T-helper 9 cell (primary cell): ENCODE data around the gene DYNLT5.
A peak's percentile ranks its signal among the peaks of the same experiment; 100 is the strongest.
"Not testable (repeated sequence)": the region's sequence is repeated elsewhere in the genome, so short reads cannot be mapped to it uniquely, and the experiment has no call there.

ENCODE experiments used
- DNase-seq: peaks from one replicate; pipeline ENCODE4 v3.0.0-alpha.2; 2020
- total RNA-seq, 2 donors: gene quantifications; one replicate each; lab custom pipeline; 2026; lab: John Stamatoyannopoulos, UW

Gene DYNLT5, protein sequence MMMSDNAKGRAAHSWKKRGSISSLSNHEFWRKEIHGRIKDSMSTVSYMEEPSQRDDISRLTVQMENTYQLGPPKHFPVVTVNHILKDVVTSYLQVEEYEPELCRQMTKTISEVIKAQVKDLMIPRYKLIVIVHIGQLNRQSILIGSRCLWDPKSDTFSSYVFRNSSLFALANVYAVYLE
- 0 reads per million in 2 donors for total RNA-seq

DNA sequence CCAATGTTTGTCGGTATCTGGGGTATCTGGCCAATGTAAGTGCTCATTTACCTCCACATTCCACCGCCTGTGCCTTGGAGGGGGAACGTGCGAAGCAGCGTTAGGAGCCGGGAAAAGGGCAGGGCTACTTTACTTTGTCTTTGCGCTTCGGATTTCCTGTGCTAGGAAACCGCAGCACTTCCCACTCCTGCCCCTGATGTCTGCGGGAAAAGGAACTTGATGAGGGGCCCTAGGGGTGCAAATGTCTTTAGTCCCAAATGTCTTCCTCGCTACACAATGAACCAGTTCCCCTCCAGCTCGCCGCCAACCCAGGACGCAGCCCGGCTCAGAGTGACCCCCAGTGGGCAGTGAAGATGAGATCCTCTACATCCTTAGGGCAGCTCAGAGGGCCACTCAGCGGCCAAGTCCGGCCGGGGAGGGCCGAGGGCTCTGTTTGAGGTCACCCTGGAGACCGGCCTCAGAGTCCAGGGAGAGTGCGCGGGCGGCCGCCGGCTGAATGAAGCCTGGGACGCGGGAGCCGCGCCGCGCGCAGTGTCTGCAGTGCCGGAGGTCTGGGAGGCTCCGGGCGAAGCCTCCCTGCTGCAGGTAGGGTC lies at the start of gene DYNLT5:
DYNLT5 (plus strand) TSS at position 460 of the 593 bp plus-strand sequence. CDS start 2,200 bp downstream, outside the sequence.
- DNase-seq = no peak

DNA sequence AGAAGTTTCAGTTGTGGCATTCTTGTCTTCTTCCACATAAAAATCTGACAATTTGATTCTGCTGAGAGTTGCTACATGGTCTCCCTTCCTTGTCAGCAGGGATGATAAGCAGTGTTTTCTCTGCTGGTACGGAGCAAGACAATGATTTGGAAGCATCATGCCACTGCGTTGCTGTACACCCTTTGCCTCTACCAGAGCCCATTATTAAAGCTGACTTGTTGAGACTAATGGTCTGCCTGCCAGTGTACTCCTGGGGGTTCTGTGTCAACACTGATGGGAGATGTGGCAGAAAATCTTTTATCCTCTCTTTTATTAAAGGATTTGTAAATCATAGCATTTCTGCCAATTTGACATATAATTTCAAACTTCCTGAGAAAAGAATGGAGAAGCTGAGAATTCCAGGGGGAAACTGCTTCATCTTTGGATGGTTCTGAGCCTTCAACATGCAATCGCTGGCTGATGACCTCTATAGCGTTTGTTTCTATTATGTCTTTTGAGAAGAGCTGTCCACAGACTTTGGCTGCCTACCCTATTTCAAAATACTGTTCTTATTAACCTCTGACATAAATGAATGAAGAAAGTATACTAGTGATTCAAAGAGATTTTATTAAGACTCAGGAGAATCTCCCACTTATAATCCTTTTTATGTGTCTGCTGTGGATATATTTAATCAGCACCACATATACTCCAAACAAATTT lies 47.9 kb upstream of the DYNLT5 start:
- DNase-seq = no peak

DNA sequence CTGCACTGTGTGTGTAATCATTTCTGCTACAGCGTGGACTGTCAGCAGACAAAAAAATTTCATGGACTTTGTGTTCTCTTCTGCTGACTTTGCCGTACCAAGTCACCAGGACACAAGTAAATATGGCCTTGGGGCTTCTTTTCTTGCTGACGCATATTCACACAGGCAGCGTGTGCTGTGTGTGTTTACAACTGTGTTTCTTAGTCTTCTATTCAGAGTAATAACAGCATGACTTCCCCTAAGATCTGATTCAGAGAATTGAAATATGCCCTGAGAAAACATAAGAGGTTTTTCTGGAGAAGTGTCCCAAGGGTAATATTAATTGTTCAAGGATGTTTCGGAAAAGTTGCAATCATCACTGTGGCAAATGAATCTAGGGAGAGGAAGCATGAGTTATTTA lies 47.1 kb upstream of the DYNLT5 start:
- DNase-seq = no peak

DNA sequence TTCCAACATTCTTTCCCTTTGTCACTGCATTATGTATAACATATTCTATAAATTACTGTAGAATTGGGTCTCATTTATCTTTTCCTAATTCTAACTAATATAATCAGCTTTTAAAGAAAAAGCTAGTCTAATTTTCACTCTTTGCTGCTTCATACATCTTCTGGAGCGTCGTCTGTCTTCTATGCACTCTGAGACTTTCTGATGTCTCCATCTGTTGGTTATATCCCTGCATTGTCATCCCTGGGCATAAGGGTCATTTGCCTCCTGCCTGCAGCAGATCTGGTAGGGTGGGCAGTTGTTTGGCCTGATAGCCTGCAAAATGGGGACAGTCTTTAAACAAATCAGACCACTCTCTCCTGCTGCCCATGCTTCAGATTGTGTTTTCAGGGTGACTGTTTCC lies 40.8 kb upstream of the DYNLT5 start:
- no peak for DNase-seq

DNA sequence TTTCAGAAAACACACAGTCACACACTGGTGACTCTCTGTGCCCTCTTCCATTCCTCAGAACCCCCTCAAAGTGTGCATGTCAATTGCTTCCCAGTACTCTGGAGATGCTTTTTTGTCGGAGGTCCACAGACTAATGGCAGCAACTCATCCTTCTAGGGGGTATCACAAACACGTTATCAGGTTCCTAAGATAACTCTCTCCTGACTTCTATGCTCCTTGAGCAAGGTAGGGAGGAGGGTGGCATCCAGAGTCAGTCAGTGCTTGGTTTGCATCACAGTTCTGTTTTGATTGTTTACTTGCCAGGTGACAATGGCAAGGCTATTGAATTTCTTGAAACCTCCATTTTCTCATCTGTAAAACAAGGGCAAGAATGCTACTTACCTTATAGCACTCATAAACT lies 39.4 kb upstream of the DYNLT5 start:
- DNase-seq = no peak

DNA sequence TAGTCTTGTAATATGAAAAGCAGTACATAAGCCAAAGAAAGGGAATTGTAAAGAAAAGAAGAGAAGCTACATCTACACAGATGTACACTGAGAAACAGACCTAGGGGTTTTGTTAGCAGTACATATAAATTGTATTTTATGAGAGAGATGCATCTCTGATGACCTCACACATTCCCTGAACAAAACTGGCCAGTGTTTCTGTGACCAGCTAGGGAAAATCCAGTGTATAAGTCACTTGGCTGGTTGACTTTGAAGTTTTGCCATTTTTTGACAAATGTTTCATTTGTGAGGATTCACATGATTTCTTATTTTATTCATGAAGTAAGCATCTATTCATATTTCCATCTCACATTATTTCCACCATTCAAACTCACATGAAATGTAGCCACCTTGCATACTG lies 28.3 kb upstream of the DYNLT5 start:
- no peak for DNase-seq

DNA sequence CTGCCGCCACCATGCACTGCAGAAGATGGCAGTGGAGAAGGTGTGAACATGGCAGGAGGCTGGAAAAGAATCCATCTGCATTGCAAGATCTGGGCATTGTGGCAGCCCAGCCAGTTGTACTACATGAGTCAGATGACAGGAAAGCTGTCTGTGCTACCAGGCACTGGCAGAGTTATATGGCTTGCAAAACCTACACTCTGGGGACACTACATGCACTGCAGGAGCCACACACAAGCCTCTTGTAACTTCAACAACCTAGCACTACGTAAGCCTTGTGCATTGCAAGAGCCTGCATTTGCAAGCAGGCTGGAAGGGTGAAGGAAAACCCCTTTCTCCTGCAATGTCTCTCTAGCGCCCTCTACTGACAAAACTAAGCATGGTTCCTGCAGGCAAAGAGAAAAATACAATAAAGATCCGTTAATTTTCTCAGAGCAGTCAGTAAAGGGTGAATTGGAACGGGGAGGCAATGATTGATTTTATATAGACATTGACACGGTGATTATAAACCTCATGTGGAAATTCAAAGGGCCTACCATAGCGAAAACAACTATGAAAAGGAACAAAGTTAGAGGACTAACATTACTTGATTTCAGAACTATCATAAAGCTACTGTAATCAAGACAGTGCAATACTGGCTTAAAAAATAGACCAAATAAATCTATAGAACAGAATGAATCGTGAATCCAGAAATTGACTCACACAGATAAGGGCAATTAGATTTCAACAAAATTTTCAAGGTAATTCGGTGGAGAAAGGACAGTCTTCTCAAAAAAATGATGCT lies 26.2 kb upstream of the DYNLT5 start:
- peak; percentile 31 for DNase-seq

DNA sequence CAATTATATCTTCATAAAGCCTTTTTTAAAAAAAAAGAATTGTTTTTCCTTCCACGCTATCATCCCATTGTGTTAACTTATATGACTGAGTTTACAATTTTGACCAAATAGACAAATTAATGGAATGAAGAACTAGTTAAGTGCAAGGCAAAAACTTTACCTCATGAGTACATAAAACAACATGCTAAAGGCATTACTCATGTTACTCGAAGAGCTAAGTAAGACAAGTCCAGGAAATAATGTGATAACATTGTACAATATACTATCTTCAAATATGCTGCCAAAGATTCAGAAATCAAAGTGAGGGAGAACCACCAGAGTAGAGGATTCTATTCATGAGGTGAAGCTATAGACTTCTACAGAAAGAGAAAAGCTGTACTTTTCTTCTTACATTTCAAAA lies 24.2 kb upstream of the DYNLT5 start:
- DNase-seq = no peak

DNA sequence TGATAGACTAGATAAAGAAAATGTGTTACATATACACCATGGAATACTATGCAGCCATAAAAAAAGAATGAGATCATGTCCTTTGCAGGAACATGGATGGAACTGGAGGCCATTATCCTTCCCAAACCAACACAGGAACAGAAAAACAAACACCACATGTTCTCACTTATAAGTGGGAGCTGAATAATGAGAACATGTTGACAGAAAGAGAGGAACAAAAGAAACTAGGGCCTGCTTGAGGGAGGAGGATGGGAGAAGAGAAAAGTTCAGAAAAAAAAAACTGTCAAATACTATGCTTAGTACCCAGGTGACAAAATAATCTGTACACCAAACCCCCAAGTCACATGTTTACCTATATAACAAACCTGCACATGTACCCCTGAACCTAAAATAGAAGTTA lies 23.5 kb upstream of the DYNLT5 start:
- DNase-seq = not testable (repeated sequence)

DNA sequence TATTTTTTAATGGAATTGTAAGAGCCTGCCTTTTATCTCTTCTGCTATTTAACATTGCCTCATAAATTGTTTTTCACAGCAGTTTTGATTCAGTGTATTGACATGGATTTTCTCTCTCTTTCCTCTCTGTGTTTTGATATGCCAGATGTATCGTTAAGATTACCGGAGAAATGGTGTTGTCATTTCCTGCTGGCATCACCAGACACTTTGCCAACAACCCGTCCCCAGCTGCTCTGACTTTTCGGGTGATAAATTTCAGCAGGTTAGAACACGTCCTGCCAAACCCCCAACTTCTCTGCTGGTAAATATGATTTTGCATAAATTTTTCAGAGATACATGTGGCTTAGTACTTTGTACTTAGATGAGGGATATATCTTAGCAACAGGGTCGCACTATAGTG lies 23.1 kb upstream of the DYNLT5 start:
- no peak for DNase-seq

DNA sequence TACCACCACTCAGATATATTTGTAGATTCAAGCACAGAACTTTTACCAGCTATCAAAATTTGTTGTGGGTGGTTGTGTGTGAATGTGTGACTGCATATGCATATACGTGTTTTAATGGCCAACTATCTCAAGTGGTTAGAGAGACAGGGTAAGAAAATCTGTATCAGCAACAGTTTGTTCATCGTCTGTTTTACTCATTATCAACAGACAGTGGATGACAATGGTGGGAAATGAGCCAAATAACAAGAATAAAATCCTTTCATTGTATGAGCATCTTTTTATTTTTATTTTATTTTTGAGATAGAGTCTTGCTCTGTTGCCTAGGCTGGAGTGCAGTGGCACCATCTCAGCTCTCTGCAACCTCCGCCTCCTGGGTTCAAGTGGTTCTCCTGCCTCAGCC lies 22.7 kb upstream of the DYNLT5 start:
- DNase-seq = no peak

DNA sequence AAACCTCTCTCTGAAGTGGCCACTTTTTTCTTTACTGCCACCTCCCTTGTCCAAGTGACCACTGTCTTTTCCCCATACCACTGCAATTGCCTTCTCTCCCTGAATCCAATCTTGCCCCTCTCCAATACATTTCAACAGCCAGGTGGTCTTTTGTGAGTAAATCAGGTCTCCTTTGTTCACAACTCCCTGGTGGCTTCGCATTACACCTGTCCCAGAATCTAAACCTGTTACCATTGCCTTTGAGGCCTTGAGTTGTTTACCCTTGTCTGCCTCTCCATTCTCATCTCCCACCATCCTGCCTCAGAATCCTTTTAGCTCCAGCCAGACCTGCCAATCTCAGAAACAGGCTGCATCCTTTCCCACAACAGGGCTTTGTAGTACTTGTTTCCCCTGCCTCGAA lies 21.8 kb upstream of the DYNLT5 start:
- no peak for DNase-seq

DNA sequence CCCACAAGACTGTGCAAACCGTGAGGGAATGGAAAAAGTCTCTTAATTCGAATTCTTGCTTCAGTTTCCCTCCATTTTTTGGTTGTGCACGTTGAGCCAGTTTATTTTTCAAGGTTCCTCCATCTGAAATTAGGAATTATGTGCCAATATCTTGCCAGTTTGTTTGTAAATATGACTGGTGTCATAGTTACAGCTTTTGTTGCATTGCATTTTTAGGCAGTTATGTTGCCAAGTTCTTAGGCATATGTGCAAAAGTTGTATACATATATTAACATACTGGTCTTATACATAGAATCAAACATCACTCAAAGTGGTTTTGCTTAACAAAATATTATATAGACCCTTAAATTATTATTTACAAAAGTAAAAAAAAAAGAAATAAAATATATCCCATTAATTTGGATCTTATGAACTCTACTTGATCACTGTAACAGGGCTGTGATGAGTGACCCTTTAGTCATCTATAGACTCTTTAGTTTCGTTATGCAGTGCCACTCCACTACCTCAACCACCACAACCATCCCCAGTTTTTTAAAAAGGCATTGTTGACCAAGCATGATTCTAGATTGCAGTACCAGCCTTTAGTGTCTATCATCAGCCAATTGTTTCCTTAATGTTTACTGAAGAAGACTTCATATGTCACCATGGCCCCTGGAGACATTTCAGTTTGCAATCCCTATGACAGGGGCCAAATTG lies 20.9 kb upstream of the DYNLT5 start:
- no peak for DNase-seq

DNA sequence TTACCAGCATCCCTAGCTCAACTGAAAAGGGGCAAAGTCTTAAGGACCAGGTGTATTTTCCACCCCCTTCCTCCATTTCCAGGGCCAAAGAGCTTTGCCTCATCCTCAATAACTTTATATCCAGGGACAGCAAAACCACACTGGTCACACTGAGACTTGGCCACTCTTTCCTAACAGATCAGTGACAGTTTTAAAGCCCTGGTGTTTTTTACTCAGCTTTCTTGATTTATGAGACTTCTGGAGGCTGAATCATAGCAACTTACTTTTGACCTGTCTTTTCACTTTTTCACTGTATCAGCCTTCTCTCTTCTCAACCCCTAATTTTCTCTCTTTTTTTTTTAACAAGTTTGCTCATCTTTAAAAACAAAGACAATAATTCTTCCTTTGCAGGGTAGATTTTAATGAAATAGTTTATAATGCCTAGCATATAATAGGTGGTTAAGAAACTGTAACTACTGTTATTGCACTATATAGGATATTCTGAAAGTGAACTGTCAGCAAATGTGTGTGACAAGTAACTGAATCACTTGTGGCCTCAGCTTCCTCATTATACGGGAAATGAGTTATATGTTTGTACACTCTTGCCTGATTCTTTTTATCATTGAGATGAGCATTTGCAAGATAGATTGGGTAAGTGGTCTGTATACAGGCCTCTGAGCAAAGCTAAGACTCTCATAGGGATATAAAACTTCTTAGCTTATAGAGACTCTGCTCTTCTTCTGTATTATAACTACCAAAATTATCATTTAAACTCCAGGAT lies 19.7 kb upstream of the DYNLT5 start:
- no peak for DNase-seq

DNA sequence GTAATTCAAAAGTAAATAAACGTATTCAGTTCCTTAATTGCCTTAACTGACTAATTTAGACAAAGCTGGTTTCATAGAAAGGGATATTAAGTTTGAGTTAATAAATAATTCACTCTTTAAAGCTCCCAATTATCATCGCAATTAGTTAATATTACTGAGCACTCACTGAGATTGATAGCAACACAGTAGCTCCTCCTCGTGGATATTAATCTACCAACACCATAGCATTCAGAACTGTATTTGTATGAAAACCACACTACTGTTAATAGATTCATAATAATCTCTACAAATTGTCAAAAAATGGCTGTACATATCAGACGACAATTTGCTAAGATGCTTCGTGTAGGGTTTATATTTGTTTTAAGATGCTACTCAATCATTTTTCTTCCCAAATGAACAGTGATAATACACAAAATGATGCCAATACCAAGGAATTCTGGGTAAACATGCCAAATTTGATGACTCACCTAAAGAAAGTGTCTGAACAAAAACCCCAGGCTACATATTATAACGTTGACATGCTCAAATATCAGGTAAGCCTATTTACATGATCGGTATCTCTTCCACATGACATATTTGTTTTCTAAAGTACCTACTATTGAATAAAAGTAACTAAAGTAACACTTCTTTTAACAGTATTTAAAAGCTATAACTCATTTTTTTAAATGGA lies 18.8 kb upstream of the DYNLT5 start:
- no peak for DNase-seq

DNA sequence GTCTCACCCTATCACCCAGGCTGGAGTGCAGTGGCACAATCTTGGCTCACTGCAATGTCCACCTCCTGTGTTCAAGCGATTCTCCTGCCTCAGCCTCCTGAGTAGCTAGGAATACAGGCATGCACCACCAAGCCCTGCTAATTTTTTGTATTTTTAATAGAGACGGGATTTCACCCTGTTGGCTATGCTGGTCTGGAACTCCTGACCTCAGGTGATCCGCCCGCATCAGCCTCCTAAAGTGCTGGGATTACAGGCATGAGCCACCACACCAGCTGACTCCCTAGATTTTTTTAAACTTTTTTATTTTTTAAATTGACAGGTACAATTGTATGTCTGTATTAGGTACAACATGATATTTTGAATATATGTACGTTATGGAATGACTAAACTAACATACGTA lies 17.7 kb upstream of the DYNLT5 start:
- not testable (repeated sequence) for DNase-seq

DNA sequence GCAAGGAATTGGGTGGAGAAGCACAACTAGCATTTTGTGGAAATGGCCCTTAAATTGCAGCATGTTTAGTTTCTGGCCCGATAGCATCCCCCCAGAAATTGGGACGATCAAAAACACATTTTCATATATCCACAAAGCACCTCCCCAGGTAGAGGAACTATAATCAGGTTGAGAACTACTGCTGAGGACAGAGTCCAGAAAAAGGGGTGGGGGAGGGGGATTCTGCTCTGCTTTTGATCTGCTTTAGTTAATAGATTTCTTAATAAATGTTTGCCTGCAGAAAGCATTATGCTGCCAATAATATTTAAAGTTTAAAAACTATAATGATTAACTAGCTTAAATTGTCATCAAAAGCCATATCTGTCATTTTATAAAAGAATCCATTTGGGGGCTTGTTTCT lies 14.4 kb upstream of the DYNLT5 start:
- DNase-seq = no peak

DNA sequence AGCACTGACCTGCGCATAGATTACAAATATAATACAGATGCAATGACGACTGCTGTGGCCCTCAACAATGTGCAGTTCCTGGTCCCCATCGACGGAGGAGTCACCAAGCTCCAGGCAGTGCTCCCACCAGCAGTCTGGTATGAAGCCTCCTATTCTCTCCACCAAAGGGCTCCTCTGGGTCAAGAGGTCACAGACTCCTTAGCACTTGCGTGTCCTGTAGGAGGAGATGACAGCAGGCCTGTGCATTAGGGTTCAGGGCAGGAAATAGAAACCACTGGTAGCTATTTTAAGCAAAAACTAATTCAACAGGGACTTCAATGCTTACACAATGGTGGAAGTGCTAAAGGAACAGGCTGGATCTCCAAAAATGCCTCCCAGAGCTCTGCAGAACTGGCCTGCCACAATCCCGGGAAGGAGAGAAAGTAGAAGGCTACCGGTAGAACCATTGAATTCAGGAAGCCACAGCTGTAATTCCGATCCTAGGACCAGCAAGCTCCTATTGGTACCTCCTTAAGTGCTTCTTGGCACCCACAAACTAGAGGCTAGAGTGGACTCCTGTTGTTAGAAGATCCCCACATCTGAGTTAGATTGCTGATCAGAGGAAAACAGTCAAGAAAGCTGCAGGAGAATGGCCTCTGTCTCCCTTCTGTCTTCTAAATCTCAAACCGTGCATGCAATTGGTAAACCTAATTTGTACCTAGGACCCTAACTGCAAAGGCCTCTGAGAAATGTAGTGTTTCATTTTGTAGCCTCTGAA lies 12.7 kb upstream of the DYNLT5 start:
- DNase-seq = no peak

DNA sequence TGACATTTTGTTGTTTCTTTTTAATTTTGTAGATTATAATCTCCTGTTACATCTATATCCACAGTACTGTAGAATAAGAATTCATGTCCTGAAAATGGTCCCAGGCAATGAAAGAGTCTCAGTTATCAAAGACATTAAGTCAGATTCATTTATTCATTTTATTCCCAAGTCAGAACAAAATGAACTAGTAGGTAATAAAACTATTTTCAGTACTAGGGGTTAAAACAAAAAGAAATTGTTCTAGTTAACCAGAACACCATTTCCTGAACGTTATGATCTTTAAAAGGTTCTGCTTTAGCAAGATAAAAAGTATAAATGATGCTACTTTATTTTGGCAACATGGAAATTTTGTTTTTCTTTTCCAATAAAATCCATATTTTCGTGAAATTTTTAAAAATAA lies 6.8 kb upstream of the DYNLT5 start:
- DNase-seq = no peak

DNA sequence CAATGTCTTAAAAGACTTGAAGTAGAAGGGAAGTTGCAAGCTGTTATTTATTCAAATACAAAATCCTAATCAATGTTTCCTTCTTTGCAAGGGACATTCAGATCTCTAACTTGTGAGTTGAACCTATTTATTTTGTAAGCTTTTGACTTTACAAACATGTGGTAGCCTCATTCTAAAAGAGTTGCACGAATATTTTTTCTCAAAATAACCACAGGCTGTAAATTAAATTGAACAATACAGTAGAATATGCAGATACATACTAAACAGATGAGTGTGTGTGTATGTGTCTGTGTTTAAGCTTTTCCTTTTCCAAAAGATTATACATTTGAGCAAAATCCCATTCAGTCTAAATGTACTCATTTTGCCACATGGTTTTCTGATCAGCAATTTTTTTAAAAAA lies 4.8 kb upstream of the DYNLT5 start:
- DNase-seq = no peak

DNA sequence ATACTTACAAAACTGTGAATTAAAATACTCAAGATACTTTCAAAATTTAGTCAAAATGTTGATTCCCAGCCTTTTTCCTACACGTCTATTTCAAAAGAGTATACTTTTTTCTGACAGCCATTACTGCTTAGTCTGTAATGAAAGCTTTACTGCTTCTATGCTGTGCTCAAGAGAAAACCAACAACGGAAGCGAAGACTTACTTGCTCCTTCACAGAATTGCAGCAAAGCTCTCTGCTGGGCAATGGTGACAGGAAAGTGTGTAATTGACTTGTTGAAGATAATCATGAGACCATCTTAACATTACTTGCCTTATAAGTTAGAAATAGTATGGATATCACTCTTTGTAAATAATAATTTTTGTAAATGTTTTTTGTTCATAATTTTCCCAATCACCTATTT lies 1.7 kb upstream of the DYNLT5 start:
- DNase-seq = no peak
